Measurements from ENCODE around the gene SYNPR.

The SYNPR gene

DNA sequence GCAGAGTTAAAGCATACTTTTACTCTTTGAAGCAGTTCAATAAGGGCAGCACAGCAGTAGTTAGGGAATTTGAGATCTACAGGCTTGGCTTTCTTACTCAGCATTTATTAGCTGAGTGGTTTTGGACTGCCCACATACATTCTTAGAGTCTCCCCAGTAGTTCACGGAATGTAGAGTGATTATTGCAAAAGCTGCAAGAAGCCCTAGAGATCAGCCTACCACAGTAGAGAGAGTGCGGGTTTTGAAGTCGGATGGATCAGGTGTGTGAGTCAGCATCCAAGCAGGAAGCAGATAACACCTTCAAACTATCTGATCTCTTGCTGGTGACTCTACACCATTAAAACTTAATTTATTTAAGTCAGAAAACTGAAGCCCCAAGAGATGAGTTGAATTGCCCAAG, 171.9 kb downstream of the SYNPR start:
- H3K4me3 ChIP-seq (replicated peaks; ENCODE audit: low read depth, low read length) = no peak overlapping the region
- TF ChIP-seq, protein P1, sequence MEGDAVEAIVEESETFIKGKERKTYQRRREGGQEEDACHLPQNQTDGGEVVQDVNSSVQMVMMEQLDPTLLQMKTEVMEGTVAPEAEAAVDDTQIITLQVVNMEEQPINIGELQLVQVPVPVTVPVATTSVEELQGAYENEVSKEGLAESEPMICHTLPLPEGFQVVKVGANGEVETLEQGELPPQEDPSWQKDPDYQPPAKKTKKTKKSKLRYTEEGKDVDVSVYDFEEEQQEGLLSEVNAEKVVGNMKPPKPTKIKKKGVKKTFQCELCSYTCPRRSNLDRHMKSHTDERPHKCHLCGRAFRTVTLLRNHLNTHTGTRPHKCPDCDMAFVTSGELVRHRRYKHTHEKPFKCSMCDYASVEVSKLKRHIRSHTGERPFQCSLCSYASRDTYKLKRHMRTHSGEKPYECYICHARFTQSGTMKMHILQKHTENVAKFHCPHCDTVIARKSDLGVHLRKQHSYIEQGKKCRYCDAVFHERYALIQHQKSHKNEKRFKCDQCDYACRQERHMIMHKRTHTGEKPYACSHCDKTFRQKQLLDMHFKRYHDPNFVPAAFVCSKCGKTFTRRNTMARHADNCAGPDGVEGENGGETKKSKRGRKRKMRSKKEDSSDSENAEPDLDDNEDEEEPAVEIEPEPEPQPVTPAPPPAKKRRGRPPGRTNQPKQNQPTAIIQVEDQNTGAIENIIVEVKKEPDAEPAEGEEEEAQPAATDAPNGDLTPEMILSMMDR (IDR thresholded peaks at IDR 0.05; ENCODE audit: low read length, missing control alignments) = no peak
- DNase-seq (ENCODE audit: low read depth) = no peak

DNA sequence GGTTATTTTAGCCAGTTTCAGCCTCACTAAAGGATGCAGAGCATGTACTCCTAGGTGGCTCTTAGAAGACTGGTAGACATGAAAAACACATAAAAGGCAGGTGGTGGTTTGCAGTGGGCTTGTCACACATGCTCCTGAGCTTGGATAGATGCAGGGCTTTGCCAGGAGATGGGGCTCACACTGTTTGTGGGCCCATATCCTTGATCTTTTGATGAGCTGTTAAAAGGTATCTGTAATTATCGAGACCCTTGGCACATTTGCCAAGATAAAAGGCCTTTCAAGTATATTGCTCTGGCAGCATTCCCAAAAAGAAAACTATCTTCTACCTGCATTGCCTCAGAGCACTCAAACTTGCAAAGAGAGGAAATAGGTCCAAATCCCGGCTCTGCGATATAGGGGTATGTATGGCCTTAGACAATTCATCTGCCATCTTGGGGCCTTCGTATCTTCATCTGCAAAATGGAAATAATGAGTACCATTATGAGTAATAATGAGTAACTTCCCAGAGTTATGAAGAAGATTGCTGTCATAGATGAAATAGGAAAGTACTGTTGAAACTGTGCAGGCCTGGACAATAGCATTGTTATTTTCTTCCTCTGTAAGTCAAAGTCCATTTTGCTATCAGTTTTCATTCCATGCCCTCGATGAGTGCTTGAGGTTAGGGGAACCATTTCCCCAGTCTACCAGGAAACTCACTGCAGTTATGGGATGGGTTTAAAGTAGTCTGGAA, 172.7 kb downstream of the SYNPR start:
- DNase-seq (ENCODE audit: low read depth) = no peak
- H3K4me3 ChIP-seq (replicated peaks; ENCODE audit: low read depth, low read length) = no peak overlapping the region
- TF ChIP-seq, protein P1 (IDR thresholded peaks at IDR 0.05; ENCODE audit: low read length, missing control alignments) = no peak

DNA sequence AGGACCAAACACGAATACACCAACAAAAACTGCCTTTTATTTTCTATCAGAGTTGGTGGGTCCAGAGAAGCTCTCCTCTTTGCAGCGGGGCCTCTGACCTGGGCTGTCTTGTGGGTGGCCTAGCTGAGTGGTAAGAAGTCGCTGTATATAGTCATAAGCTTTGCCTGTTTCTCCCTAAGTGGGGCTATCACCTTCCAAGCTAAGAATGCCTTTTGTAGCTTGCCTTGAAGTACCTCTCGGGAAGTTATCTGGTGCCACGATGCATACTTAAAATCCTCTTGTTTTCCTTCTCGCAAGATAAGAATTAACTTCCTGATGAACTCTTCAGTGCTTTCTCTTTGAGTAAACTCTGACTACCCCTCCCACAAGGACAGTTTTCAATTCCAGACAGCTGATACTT, 178.8 kb downstream of the SYNPR start:
- DNase-seq (ENCODE audit: low read depth) = no peak
- no peak overlapping the region for H3K4me3 ChIP-seq (replicated peaks; ENCODE audit: low read depth, low read length)
- TF ChIP-seq, protein P1 (IDR thresholded peaks at IDR 0.05; ENCODE audit: low read length, missing control alignments) = no peak

DNA sequence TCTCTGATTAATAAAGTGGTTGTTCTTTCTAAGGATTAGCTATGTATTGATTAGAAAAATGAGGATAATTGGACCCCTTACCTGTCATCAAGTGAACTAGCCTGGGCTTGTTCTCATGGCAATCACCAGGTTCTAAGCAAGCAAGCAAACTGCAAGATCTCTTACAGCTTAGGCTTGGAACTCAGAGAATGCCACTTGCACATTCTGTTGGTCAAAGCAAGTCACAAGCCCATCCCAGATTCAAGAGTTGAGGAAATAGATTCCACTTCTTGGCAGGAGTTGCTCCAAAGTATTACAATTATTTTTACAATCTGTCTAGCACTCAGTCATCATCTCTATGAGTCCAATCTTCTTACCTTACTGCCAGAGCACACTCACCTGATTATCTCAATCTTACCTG, 180.3 kb downstream of the SYNPR start:
- no peak overlapping the region for H3K4me3 ChIP-seq (replicated peaks; ENCODE audit: low read depth, low read length)
- no peak for DNase-seq (ENCODE audit: low read depth)
- TF ChIP-seq, protein P1 (IDR thresholded peaks at IDR 0.05; ENCODE audit: low read length, missing control alignments) = no peak

DNA sequence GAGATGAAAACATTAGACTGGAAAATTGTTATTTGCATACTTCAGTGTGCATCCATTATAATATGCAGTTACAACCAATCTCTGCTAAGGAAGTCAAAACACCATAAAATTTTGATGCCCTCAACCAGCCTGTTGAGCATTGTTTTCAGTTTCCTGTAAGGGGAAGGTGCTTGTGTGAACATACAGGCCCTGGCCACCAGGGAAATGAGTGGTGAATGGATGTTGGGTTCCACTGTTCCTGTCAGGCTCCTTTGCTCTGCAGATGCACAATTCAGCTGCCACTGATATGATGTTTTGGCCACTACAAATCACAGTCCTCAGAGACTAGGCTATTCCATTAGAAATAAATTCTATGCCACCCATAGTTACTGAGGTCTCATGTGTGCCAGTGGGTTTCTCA, 184.6 kb downstream of the SYNPR start:
- H3K4me3 ChIP-seq (replicated peaks; ENCODE audit: low read depth, low read length) = no peak overlapping the region
- no peak for DNase-seq (ENCODE audit: low read depth)
- TF ChIP-seq, protein P1 (IDR thresholded peaks at IDR 0.05; ENCODE audit: low read length, missing control alignments) = no peak

DNA sequence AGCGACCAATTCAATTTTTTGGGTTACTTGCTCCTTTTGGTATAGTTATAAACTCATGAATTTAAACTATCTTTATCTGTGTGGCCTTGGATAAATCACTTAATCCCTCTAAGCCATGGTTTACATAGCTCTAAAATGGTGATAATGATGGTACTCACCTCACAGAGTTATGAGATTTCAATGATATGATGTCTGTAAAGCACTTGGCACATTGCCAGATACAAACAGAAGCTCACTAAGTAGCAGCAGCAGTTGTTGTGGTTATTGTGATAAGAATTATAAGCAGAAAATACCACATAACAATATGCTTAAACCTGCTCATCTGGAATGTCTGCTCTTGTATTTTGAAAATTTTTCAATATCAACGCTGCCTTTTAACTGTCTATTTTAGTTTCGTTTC, 189.3 kb downstream of the SYNPR start:
- no peak overlapping the region for H3K4me3 ChIP-seq (replicated peaks; ENCODE audit: low read depth, low read length)
- no peak for DNase-seq (ENCODE audit: low read depth)
- TF ChIP-seq, protein P1 (IDR thresholded peaks at IDR 0.05; ENCODE audit: low read length, missing control alignments) = no peak

DNA sequence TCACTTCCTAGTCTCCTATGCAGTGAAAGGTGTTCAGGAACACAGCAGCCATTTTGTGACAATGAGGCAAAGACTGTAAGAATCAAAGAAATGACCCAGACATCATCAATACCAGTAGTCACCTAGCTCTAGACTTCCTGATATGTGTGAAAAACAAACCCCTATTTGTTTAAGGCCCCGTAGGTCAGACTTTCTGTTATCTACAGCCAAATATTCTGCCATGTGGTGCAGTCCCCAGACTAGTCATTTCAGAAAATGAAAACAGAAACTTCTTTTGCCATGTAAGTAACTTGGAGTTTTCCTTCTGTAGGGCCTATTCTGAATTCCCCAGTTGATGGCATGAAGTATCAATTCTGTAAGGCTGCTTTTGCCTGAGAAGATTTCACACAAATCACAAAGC, 192.6 kb downstream of the SYNPR start:
- H3K4me3 ChIP-seq (replicated peaks; ENCODE audit: low read depth, low read length) = no peak overlapping the region
- DNase-seq (ENCODE audit: low read depth) = no peak
- TF ChIP-seq, protein P1 (IDR thresholded peaks at IDR 0.05; ENCODE audit: low read length, missing control alignments) = no peak
